Suprapubic skin (tissue), 3 donors: ENCODE data around the gene CRTAP.

Source experiments
- POLR2AphosphoS5 ChIP-seq, 3 donors: sonication (generic); formaldehyde crosslinking; IDR thresholded peaks; one replicate each; pipeline ENCODE4 v1.6.1; 2017; ENCODE audit warnings: antibody characterized with exemption in 3 of 3
- TF ChIP-seq, protein P1 (sequence below), 2 donors: fragments of 200-600 bp in 1 of 2; fragments of 450-650 bp in 1 of 2; sonication (generic) in 1 of 2; IDR thresholded peaks; one replicate each; pipeline ENCODE4 v1.5.1; 2016 to 2019; ENCODE audit warnings: antibody characterized with exemption in 2 of 2, mild to moderate bottlenecking in 1 of 2, moderate library complexity in 1 of 2

GRCh38 chr3:33196538-33196937 is 82.7 kb downstream of the CRTAP start:
- TF ChIP-seq, protein P1, sequence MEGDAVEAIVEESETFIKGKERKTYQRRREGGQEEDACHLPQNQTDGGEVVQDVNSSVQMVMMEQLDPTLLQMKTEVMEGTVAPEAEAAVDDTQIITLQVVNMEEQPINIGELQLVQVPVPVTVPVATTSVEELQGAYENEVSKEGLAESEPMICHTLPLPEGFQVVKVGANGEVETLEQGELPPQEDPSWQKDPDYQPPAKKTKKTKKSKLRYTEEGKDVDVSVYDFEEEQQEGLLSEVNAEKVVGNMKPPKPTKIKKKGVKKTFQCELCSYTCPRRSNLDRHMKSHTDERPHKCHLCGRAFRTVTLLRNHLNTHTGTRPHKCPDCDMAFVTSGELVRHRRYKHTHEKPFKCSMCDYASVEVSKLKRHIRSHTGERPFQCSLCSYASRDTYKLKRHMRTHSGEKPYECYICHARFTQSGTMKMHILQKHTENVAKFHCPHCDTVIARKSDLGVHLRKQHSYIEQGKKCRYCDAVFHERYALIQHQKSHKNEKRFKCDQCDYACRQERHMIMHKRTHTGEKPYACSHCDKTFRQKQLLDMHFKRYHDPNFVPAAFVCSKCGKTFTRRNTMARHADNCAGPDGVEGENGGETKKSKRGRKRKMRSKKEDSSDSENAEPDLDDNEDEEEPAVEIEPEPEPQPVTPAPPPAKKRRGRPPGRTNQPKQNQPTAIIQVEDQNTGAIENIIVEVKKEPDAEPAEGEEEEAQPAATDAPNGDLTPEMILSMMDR (IDR thresholded peaks at IDR 0.05), result no peak
- no peak for TF ChIP-seq POLR2AphosphoS5 (IDR thresholded peaks at IDR 0.05)
